UCSD-AML1 (cell line): ENCODE results near the gene ADISSP.

Experiments used
- DNase-seq: peaks from one replicate; lab custom pipeline; 2025; ENCODE audit not compliant: unreplicated experiment; lab: John Stamatoyannopoulos, UW

The ADISSP gene

GRCh38 chr20:3767427-3768341 is at the start of gene ADISSP:
Gene ADISSP (minus strand): TSS chr20:3767753. CDS start chr20:3760100, 7,653 bp downstream.
- DNase-seq: peak; percentile 99

GRCh38 chr20:3815703-3816315 is 48.3 kb upstream of the ADISSP start:
- no peak for DNase-seq

GRCh38 chr20:3814928-3815495 is 47.5 kb upstream of the ADISSP start:
- no peak for DNase-seq

- no peak for DNase-seq
These were observed 46.5 kb upstream of the ADISSP start for GRCh38 chr20:3813848-3814581.

- DNase-seq: no peak
These were observed 45.7 kb upstream of the ADISSP start for GRCh38 chr20:3812975-3813847.

GRCh38 chr20:3812259-3812681 is 44.7 kb upstream of the ADISSP start:
- DNase-seq: no peak

GRCh38 chr20:3811467-3812258 is 44.1 kb upstream of the ADISSP start:
- peak; percentile 72 for DNase-seq

- no peak for DNase-seq
These were observed 41.0 kb upstream of the ADISSP start for GRCh38 chr20:3808544-3808943.

- no peak for DNase-seq
These were observed 37.2 kb upstream of the ADISSP start for GRCh38 chr20:3804781-3805180.

GRCh38 chr20:3804254-3804751 is 36.8 kb upstream of the ADISSP start:
- DNase-seq: no peak

GRCh38 chr20:3803854-3804253 is 36.3 kb upstream of the ADISSP start:
- no peak for DNase-seq

GRCh38 chr20:3803289-3803688 is 35.7 kb upstream of the ADISSP start:
- DNase-seq: no peak

- no peak for DNase-seq
These were observed 35.1 kb upstream of the ADISSP start for GRCh38 chr20:3802524-3803239.

GRCh38 chr20:3801846-3802245 is 34.3 kb upstream of the ADISSP start:
- DNase-seq: no peak

- no peak for DNase-seq
These were observed 33.7 kb upstream of the ADISSP start for GRCh38 chr20:3801299-3801698.

- DNase-seq: no peak
These were observed 33.3 kb upstream of the ADISSP start for GRCh38 chr20:3800878-3801260.

GRCh38 chr20:3800256-3800877 is 32.8 kb upstream of the ADISSP start:
- DNase-seq: no peak

GRCh38 chr20:3798908-3799248 is 31.3 kb upstream of the ADISSP start:
- DNase-seq: no peak
